Measurements from ENCODE around the gene SASH1.

- no peak for TF ChIP-seq CTCF (IDR thresholded peaks at IDR 0.05)
- no peak for TF ChIP-seq POLR2AphosphoS5 (IDR thresholded peaks at IDR 0.05)
Measured at GRCh38 chr6:148298683-148299082, 44.0 kb upstream of the SASH1 start.
